Fibroblast of villous mesenchyme (primary cell): ENCODE data around the gene COL26A1. TPM values are rescaled to one million over a fixed set of nuclear protein-coding genes. Genes with fewer than 3 reads are reported as not detected.
"Not testable (repeated sequence)": the region's sequence is repeated elsewhere in the genome, so short reads cannot be mapped to it uniquely, and the experiment has no call there.

Experiments
- DNase-seq: peaks from one replicate; pipeline ENCODE4 v3.0.0-alpha.2; 2010; ENCODE audit warnings: low read depth
- H3K4me3 ChIP-seq: 2 replicates; pipeline ENCODE4 v1.5.1; 2011; ENCODE audit warnings: low read depth, mild to moderate bottlenecking, low read length
- total RNA-seq: library from RNA; depleted of rRNA; stranded (reverse); fragments of >200 nt; gene quantifications from 2 replicates; pipeline ENCODE4 v1.2.3, GENCODE V29; 2012
- TF ChIP-seq, protein P1 (sequence below): IDR thresholded peaks from 2 replicates; pipeline ENCODE4 v1.5.1; 2012; ENCODE audit warnings: low read depth, mild to moderate bottlenecking, low read length; ENCODE audit not compliant: insufficient read depth

Gene COL26A1
- total RNA-seq, 1 donor: not detected

GRCh38 chr7:101332026-101332425 is 30.6 kb upstream of the COL26A1 start:
- no peak overlapping the region for H3K4me3 ChIP-seq
- TF ChIP-seq, protein P1, sequence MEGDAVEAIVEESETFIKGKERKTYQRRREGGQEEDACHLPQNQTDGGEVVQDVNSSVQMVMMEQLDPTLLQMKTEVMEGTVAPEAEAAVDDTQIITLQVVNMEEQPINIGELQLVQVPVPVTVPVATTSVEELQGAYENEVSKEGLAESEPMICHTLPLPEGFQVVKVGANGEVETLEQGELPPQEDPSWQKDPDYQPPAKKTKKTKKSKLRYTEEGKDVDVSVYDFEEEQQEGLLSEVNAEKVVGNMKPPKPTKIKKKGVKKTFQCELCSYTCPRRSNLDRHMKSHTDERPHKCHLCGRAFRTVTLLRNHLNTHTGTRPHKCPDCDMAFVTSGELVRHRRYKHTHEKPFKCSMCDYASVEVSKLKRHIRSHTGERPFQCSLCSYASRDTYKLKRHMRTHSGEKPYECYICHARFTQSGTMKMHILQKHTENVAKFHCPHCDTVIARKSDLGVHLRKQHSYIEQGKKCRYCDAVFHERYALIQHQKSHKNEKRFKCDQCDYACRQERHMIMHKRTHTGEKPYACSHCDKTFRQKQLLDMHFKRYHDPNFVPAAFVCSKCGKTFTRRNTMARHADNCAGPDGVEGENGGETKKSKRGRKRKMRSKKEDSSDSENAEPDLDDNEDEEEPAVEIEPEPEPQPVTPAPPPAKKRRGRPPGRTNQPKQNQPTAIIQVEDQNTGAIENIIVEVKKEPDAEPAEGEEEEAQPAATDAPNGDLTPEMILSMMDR: no peak
- no peak for DNase-seq

DNA sequence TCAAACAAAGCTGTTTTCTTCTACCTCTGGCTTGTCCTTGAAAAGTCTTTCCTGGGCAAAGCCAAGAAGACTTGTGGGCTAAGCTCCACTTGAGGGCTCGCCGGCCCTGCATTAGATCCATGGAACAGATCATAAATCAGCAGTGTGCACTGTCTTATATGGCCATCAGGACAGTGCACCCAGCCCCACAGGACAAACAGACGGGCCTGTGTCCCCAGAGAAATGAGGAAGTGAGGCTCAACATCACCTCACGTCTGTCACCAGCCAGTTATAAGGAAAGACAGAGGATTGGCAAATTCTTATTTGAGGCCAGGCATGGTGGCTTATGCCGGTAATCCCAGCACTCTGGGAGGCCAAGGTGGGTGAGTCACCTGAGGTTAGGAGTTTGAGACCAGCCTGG is 28.8 kb upstream of the COL26A1 start:
- no peak for DNase-seq
- TF ChIP-seq, protein P1: no peak
- no peak overlapping the region for H3K4me3 ChIP-seq

DNA sequence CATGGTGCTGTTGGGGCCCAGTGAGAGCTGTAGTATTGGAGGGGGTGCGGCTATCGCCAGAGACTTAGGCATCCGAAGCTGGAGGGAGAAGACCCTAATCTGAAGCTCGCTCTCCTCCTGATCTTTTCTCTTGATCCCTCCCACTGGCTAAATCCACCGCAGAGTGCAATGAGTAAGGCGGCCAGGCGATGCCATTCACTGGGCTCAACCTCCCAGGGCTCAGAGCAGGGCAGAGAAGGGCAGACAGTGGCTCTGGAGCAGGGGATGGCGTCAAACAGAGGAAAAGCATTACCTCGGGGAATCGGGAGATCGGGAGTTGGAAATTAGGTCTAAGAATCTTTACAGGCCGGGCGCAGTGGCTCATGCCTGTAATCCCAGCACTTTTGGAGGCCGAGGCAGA is 22.3 kb upstream of the COL26A1 start:
- no peak overlapping the region for H3K4me3 ChIP-seq
- no peak for DNase-seq
- TF ChIP-seq, protein P1: no peak

- no peak for DNase-seq
- H3K4me3 ChIP-seq: no peak overlapping the region
- TF ChIP-seq, protein P1: no peak
These were observed 19.8 kb upstream of the COL26A1 start for GRCh38 chr7:101342892-101343291.

GRCh38 chr7:101347477-101347876 is 15.2 kb upstream of the COL26A1 start:
- no peak for DNase-seq
- TF ChIP-seq, protein P1: no peak
- H3K4me3 ChIP-seq: no peak overlapping the region

GRCh38 chr7:101348456-101349067 is 14.1 kb upstream of the COL26A1 start:
- not testable (repeated sequence) for DNase-seq, H3K4me3 ChIP-seq

GRCh38 chr7:101349300-101349699 is 13.4 kb upstream of the COL26A1 start:
- H3K4me3 ChIP-seq, DNase-seq: not testable (repeated sequence)

- H3K4me3 ChIP-seq: no peak overlapping the region
- no peak for DNase-seq
- TF ChIP-seq, protein P1: no peak
These were observed 9.8 kb upstream of the COL26A1 start for GRCh38 chr7:101352920-101353308.
